Colonic mucosa (tissue), 4 donors: ENCODE data around the gene SLC15A4. TPM values are rescaled to one million over a fixed set of nuclear protein-coding genes. Genes with fewer than 3 reads are reported as not detected.

Experiments used
- DNase-seq: peaks from one replicate; pipeline ENCODE4 v3.0.0-alpha.2; 2020
- H3K27ac ChIP-seq: fragments of 200-600 bp; one replicate; pipeline ENCODE4 v1.8.0; 2021
- H3K27me3 ChIP-seq: fragments of 200-600 bp; one replicate; pipeline ENCODE4 v1.8.0; 2021
- H3K36me3 ChIP-seq: fragments of 200-600 bp; one replicate; pipeline ENCODE4 v1.8.0; 2021
- H3K4me1 ChIP-seq: fragments of 200-600 bp; one replicate; pipeline ENCODE4 v1.8.0; 2021; ENCODE audit warnings: mild to moderate bottlenecking
- H3K4me3 ChIP-seq: fragments of 200-600 bp; one replicate; pipeline ENCODE4 v1.8.0; 2021
- H3K9ac ChIP-seq, 2 donors: one replicate each; pipeline ENCODE4 v1.7.0; 2013; ENCODE audit warnings: control low read depth in 2 of 2, low read depth in 2 of 2, low read length in 2 of 2
- H3K9me3 ChIP-seq: fragments of 200-600 bp; one replicate; pipeline ENCODE4 v1.8.0; 2021
- intact Hi-C: fragments of 100-400 bp; cut with DNase I; formaldehyde crosslinking; loops from one replicate; pipeline ENCODE4 v1.14.1; 2022
- total RNA-seq, 2 donors: library from RNA; stranded (reverse); fragmentation: NEBNext Ultra II Directional in 1 of 2; extraction: Animal tissue kit (Norgen Biotek cat#: 25700) in 1 of 2; gene quantifications; one replicate each; pipeline ENCODE4 v1.2.1, GENCODE V29; 2021
- TF ChIP-seq, protein P1 (sequence below): fragments of 200-600 bp; IDR thresholded peaks from one replicate; pipeline ENCODE4 v1.8.0; 2022; ENCODE audit warnings: antibody characterized with exemption, mild to moderate bottlenecking
- donor health status: healthy.
- donor health status: DM: no; HTN: no; CAD: no.
- donor health status: DM: no; HTN: no; CAD: no.

SLC15A4 gene
- total RNA-seq, 2 donors from 2014 or later, result 12.0 to 12.8 TPM

DNA sequence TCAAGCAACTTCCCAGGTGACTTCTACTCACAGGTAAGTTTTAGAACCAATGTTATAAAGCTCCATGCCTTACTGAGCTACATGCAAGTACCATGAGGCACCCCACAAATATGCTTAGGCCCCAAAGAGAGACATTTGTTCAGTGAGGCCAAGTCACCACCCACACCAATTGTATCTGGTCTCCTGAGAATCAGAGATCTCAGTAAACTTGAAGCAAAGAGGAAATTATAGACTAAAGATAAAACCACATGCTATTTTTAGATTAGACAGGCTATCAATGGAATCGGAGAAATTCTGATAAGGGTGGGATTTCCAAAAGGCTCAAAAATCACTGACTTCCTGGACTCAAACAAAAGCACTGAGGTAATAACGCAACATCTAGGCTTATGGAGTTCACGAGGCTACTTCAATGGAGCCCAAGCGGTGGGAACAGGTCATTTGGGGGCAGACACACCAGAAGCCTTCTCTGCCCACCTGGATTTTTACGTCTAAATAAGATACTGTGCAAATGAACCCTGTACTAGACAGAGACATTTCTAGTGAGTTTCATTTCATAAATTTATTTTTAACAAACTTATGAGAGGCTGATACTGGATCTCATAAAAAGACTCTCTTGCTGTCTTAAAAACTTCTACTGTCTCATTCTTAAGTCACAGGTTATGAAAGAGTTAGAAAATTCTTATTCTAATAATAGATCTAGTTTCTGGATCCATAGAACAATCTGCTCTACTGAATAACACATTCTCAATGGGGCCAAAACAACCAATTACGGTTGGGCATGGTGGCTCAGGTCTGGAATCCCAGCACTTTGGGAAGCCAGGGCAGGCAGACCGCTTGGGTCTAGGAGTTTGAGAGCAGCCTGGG is 7.7 kb downstream of the SLC15A4 start:
- no peak for DNase-seq
- no peaks in the 10 kb centered on the region for H3K36me3 ChIP-seq
- no peak overlapping the region for H3K27ac ChIP-seq
- TF ChIP-seq, protein P1, sequence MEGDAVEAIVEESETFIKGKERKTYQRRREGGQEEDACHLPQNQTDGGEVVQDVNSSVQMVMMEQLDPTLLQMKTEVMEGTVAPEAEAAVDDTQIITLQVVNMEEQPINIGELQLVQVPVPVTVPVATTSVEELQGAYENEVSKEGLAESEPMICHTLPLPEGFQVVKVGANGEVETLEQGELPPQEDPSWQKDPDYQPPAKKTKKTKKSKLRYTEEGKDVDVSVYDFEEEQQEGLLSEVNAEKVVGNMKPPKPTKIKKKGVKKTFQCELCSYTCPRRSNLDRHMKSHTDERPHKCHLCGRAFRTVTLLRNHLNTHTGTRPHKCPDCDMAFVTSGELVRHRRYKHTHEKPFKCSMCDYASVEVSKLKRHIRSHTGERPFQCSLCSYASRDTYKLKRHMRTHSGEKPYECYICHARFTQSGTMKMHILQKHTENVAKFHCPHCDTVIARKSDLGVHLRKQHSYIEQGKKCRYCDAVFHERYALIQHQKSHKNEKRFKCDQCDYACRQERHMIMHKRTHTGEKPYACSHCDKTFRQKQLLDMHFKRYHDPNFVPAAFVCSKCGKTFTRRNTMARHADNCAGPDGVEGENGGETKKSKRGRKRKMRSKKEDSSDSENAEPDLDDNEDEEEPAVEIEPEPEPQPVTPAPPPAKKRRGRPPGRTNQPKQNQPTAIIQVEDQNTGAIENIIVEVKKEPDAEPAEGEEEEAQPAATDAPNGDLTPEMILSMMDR, result no peak
- H3K9me3 ChIP-seq, result no peaks in the 10 kb centered on the region
- intact Hi-C loops, result no loop called here
- H3K4me3 ChIP-seq, result no peak overlapping the region
- peaks cover 6% of the 10 kb centered on the region for H3K4me1 ChIP-seq
- no peak overlapping the region for H3K9ac ChIP-seq
- no peaks in the 10 kb centered on the region for H3K27me3 ChIP-seq

DNA sequence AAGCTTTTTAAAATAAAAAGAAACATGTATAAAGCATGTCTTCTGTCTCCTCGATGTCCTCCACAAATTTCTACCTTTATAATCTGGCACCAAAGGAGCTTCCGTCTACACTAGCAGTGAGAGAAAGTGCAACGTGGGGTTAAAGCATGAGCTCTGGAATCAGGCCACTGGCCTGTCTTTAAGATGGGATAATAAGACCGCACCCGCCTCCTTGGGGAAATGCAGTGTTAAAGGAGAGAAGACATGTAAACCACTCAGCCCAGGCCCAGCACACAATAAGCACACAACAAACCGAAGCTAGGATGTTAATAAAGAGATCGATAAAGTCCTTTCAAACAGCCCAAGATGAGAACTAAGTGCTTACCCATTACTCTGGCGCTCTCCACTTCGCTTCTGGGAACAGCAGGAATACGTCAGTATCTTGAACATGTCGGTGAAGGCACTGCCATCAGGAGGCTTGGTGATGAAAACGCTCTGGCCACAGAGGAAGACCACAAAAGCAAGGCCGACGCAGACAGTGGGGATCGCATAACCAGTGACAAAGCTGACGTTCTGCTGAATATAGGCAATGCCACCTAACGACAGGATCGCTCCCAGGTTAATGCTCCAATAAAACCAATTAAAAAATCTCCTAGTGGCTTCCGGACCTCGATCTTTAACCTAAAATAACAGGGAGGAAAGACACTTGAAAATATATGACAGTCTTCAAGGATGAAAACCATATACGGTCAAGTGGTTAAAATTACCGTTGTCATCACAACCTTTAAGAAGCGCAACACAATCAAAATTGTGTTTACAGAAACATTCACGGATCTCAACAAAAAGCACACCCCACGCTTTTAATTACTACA is 9.1 kb downstream of the SLC15A4 start:
- Histone ChIP-seq H3K9ac (no peak overlapping the region), H3K4me3 (no peak overlapping the region), H3K27me3 (no peaks in the 10 kb centered on the region), H3K36me3 (no peaks in the 10 kb centered on the region), H3K4me1 (peaks cover 6% of the 10 kb centered on the region), H3K27ac (no peak overlapping the region), H3K9me3 (no peaks in the 10 kb centered on the region)
- no peak for DNase-seq
- TF ChIP-seq, protein P1, result no peak
- intact Hi-C loops, result no loop called here

DNA sequence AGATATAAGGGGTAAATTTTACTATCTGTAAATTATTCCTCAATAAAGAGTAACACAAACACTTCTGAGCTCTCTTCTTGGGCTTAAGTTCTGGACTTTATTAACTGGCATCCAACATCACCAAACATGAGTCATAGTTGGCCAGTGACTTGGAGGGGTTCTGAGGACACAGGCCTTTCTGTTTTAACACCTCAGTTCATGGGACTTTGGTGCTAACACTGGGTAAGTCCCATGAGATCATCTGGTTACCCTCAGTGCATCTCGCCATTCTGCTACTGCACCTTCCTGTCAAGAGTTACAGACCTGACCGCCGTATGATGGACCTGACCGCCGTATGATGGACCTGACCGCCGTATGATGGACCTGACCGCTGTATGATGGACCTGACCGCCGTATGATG is 9.9 kb downstream of the SLC15A4 start:
- Histone ChIP-seq H3K4me3 (no peak overlapping the region), H3K9ac (no peak overlapping the region), H3K27me3 (no peaks in the 10 kb centered on the region), H3K4me1 (peaks cover 6% of the 10 kb centered on the region), H3K36me3 (no peaks in the 10 kb centered on the region), H3K27ac (no peak overlapping the region), H3K9me3 (no peaks in the 10 kb centered on the region)
- no peak for DNase-seq
- TF ChIP-seq, protein P1, result no peak
- intact Hi-C loops, result no loop called here

DNA sequence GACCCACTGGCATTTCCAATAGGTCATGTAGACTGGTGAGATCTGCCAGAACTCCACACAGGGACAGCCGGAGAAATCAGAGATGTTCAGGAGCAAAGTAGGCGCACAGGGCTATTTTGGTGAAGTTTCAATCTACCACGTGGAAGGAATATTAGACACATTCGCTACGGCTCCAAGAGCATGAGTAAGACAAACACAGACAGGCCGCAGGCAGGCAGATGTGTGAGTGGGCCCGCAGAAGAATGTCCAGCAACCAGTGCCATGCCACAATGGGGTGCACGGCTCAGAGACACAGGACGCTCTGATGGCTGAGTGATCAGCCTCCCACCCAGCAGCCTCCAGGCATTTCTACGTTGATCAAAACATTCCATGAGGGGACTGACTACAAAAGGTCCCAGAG is 10.4 kb downstream of the SLC15A4 start:
- Histone ChIP-seq H3K4me3 (no peak overlapping the region), H3K27ac (no peak overlapping the region), H3K9ac (no peak overlapping the region), H3K9me3 (no peaks in the 10 kb centered on the region), H3K27me3 (no peaks in the 10 kb centered on the region), H3K4me1 (peaks cover 3% of the 10 kb centered on the region), H3K36me3 (no peaks in the 10 kb centered on the region)
- TF ChIP-seq, protein P1, result no peak
- intact Hi-C loops, result no loop called here
- no peak for DNase-seq

DNA sequence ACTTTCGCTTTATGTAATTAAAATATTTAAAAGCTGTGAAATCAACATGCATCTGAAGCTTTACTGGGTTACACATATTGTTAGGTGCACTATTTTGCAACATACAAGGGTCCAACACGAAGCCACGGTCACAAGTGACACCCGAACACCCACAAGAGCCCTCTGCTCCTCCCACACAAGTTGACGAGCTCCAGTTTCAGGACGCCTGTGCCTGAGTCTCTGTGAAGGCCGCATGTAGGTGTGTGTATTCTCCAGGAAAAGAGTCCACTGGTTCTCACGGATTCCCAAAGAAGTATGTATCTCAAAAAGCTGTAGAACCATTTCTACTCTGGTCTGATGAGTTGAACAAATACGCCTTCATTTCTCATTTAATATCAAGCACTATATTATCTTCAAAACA is 12.0 kb downstream of the SLC15A4 start:
- Histone ChIP-seq H3K4me3 (no peak overlapping the region), H3K27ac (no peak overlapping the region), H3K4me1 (no peaks in the 10 kb centered on the region), H3K36me3 (no peaks in the 10 kb centered on the region), H3K27me3 (no peaks in the 10 kb centered on the region), H3K9me3 (no peaks in the 10 kb centered on the region), H3K9ac (no peak overlapping the region)
- TF ChIP-seq, protein P1, result no peak
- DNase-seq, result no peak
- intact Hi-C loops, result no loop called here
